GM18870 (cell line): Measurements from ENCODE around the gene TSPAN1.

Experiments used
- ATAC-seq: cut with Tn5 transposase; IDR thresholded peaks from one replicate; pipeline ENCODE4 v1.9.1; 2021; ENCODE audit warnings: moderate library complexity; ENCODE audit not compliant: unreplicated experiment

Gene TSPAN1

GRCh38 chr1:46174448-46175231 is at the start of gene TSPAN1:
TSPAN1 (plus strand) TSS chr1:46175087; CDS start chr1:46181108, 6,021 bp downstream.
- ATAC-seq: no peak

- ATAC-seq: no peak
These were observed 46.5 kb upstream of the TSPAN1 start for GRCh38 chr1:46128344-46128743.

GRCh38 chr1:46130121-46130520 is 44.8 kb upstream of the TSPAN1 start:
- ATAC-seq: no peak

GRCh38 chr1:46130606-46131005 is 44.3 kb upstream of the TSPAN1 start:
- ATAC-seq: no peak

- ATAC-seq: no peak
These were observed 43.8 kb upstream of the TSPAN1 start for GRCh38 chr1:46131093-46131492.

GRCh38 chr1:46131712-46132528 is 43.0 kb upstream of the TSPAN1 start:
- no peak for ATAC-seq

- peak; percentile 81 for ATAC-seq
These were observed 42.2 kb upstream of the TSPAN1 start, which contains the start of gene PIK3R3 for GRCh38 chr1:46132529-46133180. PIK3R3 (minus strand) TSS chr1:46132629; CDS start chr1:46131952, 677 bp downstream.

GRCh38 chr1:46133181-46133658 is 41.7 kb upstream of the TSPAN1 start:
- peak; percentile 35 for ATAC-seq

- no peak for ATAC-seq
These were observed 41.0 kb upstream of the TSPAN1 start for GRCh38 chr1:46133781-46134350.

GRCh38 chr1:46134660-46135331 is 40.1 kb upstream of the TSPAN1 start:
- no peak for ATAC-seq

GRCh38 chr1:46136711-46137110 is 38.2 kb upstream of the TSPAN1 start:
- ATAC-seq: no peak

GRCh38 chr1:46137916-46138315 is 37.0 kb upstream of the TSPAN1 start:
- no peak for ATAC-seq

GRCh38 chr1:46148318-46148717 is 26.6 kb upstream of the TSPAN1 start:
- ATAC-seq: no peak

GRCh38 chr1:46150085-46150484 is 24.8 kb upstream of the TSPAN1 start:
- no peak for ATAC-seq

- ATAC-seq: no peak
These were observed 22.9 kb upstream of the TSPAN1 start for GRCh38 chr1:46152016-46152415.

GRCh38 chr1:46153228-46153627 is 21.7 kb upstream of the TSPAN1 start:
- no peak for ATAC-seq

GRCh38 chr1:46153732-46154131 is 21.2 kb upstream of the TSPAN1 start:
- ATAC-seq: no peak

- ATAC-seq: no peak
These were observed 17.0 kb upstream of the TSPAN1 start for GRCh38 chr1:46157916-46158311.

GRCh38 chr1:46158312-46159281 is 16.3 kb upstream of the TSPAN1 start:
- ATAC-seq: no peak
